Ishikawa (cell line): ENCODE results near the gene TSPAN13.

Experiments
- CEBPB ChIP-seq: IDR thresholded peaks from 2 replicates; pipeline ENCODE4 v1.6.1; 2012
- EGR1 ChIP-seq: IDR thresholded peaks from 2 replicates; pipeline ENCODE4 v1.6.1; 2012
- EP300 ChIP-seq: IDR thresholded peaks from 2 replicates; pipeline ENCODE4 v1.6.1; 2012; ENCODE audit warnings: borderline replicate concordance
- NFIC ChIP-seq: IDR thresholded peaks from 2 replicates; pipeline ENCODE4 v1.6.1; 2012
- TAF1 ChIP-seq: IDR thresholded peaks from 2 replicates; pipeline ENCODE4 v1.6.1; 2012; ENCODE audit warnings: low read depth, mild to moderate bottlenecking
- YY1 ChIP-seq: IDR thresholded peaks from 2 replicates; pipeline ENCODE4 v1.6.1; 2012; ENCODE audit warnings: low read depth
- TF ChIP-seq, protein P1 (sequence below): IDR thresholded peaks from 2 replicates; pipeline ENCODE4 v1.6.1; 2012
- TF ChIP-seq, protein P2 (sequence below): IDR thresholded peaks from 2 replicates; pipeline ENCODE4 v1.6.1; 2012; ENCODE audit warnings: low read depth, mild to moderate bottlenecking

DNA sequence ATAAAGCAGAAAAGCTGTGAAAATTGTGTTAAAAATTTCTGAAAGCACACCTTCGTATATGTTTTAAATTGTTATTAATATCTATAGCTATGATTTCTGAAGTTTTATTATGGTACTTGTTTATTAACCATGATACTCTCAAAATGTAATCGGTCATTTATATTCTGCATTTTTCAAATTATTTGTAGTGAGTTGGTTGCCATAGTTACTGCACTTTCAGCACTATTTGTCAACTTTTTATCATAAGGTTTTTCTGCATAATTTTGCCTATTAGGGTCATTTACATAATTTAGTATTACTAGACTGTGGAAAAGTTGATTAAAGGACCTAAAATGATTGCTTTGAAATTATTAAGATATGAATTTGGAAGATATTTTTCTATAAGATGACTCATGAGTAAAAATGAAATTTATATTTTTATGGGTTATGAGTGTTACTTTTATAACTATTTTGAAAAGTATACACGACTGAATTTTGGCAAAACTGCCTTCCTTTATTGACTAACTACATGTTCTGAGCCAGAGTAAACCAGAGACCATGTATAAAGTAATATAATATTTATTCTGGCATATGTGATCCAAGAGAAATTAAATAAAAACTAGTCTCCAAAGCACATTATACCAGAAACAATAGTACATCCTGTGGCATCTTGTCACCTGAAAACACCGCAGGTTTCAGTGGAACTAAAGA lies 59.1 kb downstream of the TSPAN13 start:
- TF ChIP-seq CEBPB = no peak
- TF ChIP-seq, protein P1, sequence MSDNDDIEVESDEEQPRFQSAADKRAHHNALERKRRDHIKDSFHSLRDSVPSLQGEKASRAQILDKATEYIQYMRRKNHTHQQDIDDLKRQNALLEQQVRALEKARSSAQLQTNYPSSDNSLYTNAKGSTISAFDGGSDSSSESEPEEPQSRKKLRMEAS = no peak
- no peak for TF ChIP-seq TAF1
- TF ChIP-seq NFIC = no peak
- no peak for TF ChIP-seq YY1
- TF ChIP-seq EGR1 = no peak
- TF ChIP-seq, protein P2, sequence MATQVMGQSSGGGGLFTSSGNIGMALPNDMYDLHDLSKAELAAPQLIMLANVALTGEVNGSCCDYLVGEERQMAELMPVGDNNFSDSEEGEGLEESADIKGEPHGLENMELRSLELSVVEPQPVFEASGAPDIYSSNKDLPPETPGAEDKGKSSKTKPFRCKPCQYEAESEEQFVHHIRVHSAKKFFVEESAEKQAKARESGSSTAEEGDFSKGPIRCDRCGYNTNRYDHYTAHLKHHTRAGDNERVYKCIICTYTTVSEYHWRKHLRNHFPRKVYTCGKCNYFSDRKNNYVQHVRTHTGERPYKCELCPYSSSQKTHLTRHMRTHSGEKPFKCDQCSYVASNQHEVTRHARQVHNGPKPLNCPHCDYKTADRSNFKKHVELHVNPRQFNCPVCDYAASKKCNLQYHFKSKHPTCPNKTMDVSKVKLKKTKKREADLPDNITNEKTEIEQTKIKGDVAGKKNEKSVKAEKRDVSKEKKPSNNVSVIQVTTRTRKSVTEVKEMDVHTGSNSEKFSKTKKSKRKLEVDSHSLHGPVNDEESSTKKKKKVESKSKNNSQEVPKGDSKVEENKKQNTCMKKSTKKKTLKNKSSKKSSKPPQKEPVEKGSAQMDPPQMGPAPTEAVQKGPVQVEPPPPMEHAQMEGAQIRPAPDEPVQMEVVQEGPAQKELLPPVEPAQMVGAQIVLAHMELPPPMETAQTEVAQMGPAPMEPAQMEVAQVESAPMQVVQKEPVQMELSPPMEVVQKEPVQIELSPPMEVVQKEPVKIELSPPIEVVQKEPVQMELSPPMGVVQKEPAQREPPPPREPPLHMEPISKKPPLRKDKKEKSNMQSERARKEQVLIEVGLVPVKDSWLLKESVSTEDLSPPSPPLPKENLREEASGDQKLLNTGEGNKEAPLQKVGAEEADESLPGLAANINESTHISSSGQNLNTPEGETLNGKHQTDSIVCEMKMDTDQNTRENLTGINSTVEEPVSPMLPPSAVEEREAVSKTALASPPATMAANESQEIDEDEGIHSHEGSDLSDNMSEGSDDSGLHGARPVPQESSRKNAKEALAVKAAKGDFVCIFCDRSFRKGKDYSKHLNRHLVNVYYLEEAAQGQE = no peak
- no peak for TF ChIP-seq EP300
